Esophagus muscularis mucosa (tissue), 4 donors: ENCODE results near the gene MYH11. TPM values are rescaled to one million over a fixed set of nuclear protein-coding genes. Genes with fewer than 3 reads are reported as not detected.
A peak's percentile ranks its signal among the peaks of the same experiment; 100 is the strongest.
"Not testable (repeated sequence)": the region's sequence is repeated elsewhere in the genome, so short reads cannot be mapped to it uniquely, and the experiment has no call there.

Source experiments
- DNase-seq: peaks from one replicate; pipeline ENCODE4 v3.0.0-alpha.2; 2017; ENCODE audit errors: extremely low spot score
- H3K27ac ChIP-seq, 4 donors: fragments of 200-600 bp; sonication (generic); replicated peaks in 1 of 4; 1 replicate in 3 of 4; 2 replicates in 1 of 4; pipeline ENCODE4 v1.5.1; 2016 to 2019; ENCODE audit warnings: mild to moderate bottlenecking in 1 of 4
- H3K27me3 ChIP-seq, 4 donors: fragments of 200-600 bp; sonication (generic); one replicate each; pipeline versions ENCODE4 v1.5.1 to v1.6.0; 2016 to 2019
- H3K36me3 ChIP-seq, 4 donors: fragments of 200-600 bp; sonication (generic); one replicate each; pipeline ENCODE4 v1.5.1; 2016 to 2019
- H3K4me1 ChIP-seq, 4 donors: fragments of 200-600 bp; sonication (generic); one replicate each; pipeline ENCODE4 v1.5.1; 2016 to 2019
- H3K4me3 ChIP-seq, 4 donors: fragments of 200-600 bp; sonication (generic); 1 replicate in 2 of 4; 2 replicates in 2 of 4; pipeline ENCODE4 v1.5.1; 2016 to 2019; ENCODE audit warnings: mild to moderate bottlenecking in 4 of 4, moderate library complexity in 1 of 4
- H3K9me3 ChIP-seq, 4 donors: fragments of 200-600 bp; sonication (generic); 1 replicate in 3 of 4; 2 replicates in 1 of 4; pipeline ENCODE4 v1.5.1; 2016 to 2019
- CTCF ChIP-seq, 3 experiments: fragments of 200-600 bp in 2 of 3; fragments of 450-650 bp in 1 of 3; sonication (generic) in 2 of 3; IDR thresholded peaks; one replicate each; pipeline ENCODE4 v1.5.1; 2017 to 2019; ENCODE audit warnings: antibody characterized with exemption in 3 of 3, mild to moderate bottlenecking in 2 of 3, moderate library complexity in 1 of 3
- EP300 ChIP-seq: sonication (generic); formaldehyde crosslinking; IDR thresholded peaks from one replicate; pipeline ENCODE4 v1.6.1; 2017; ENCODE audit warnings: antibody characterized with exemption
- POLR2A ChIP-seq: fragments of 450-650 bp; IDR thresholded peaks from one replicate; pipeline ENCODE4 v1.6.1; 2017; ENCODE audit warnings: antibody characterized with exemption, moderate library complexity, mild to moderate bottlenecking, low read depth
- POLR2AphosphoS5 ChIP-seq, 2 donors: sonication (generic); formaldehyde crosslinking; IDR thresholded peaks; one replicate each; pipeline ENCODE4 v1.6.1; 2017; ENCODE audit warnings: antibody characterized with exemption in 2 of 2
- WGBS: methylation state at CpG from one replicate; pipeline ENCODE4 v1.1.5; 2018; 5-methylcytosine and 5-hydroxymethylcytosine counted together
- intact Hi-C: fragments of 100-400 bp; cut with DNase I; formaldehyde crosslinking; loops from one replicate; pipeline ENCODE4 v1.15.1; 2023
- total RNA-seq, 4 donors: library from RNA; depleted of rRNA; stranded (reverse); fragments of >200 nt; gene quantifications; one replicate each; pipeline versions ENCODE4 v1.1.0 to v1.2.1, GENCODE V29; 2016

MYH11 gene
- total RNA-seq, 4 donors from 2014 or later, result 9,583 to 20,476 (median 14,208) TPM

GRCh38 chr16:15810411-15810810, 46.4 kb downstream of the MYH11 start:
- H3K4me1 ChIP-seq, result peaks cover 10 to 100% (median 93%) of the 10 kb centered on the region in 4 donors
- peak overlapping the region; percentile 75 to 95 (median 82) for H3K27ac ChIP-seq
- H3K36me3 ChIP-seq, result peaks cover 0 to 68% (median 44%) of the 10 kb centered on the region in 4 donors
- H3K9me3 ChIP-seq, result no peaks in the 10 kb centered on the region
- TF ChIP-seq CTCF (IDR thresholded peaks at IDR 0.05) (no peak), EP300 (no peak), POLR2AphosphoS5 (IDR thresholded peaks at IDR 0.05) (peak in 1 of 2 donors; percentile 56)
- no peak for DNase-seq
- H3K4me3 ChIP-seq, result peak overlapping the region in 2 of 4 donors; percentile 20 to 36
- 32% methylated on average over 4 of the region's 4 CpGs for WGBS
- H3K27me3 ChIP-seq, result no peaks in the 10 kb centered on the region
- intact Hi-C loops, result no loop called here

DNA sequence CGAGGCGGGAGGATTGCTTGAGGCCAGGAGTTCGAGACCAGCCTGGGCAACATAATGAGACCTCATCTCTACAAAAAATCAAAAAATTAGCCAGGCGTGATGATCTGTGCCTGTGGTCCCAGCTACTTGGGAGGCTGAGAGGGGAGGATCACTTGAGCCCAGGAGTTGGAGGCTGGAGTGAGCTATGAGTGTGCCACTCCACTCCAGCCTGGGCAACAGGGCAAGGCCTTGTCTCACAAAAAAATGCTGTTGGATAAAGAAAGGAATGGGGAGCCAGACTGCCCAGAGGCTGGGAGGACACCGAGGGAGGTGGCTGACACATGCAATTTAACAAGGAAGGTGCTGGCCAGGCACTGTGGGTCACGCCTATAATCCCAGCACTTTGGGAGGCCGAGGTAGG, 47.5 kb downstream of the MYH11 start:
- Histone ChIP-seq H3K4me3 (peak overlapping the region in 3 of 4 donors; percentile 13 to 36 (median 15)), H3K36me3 (peaks cover 0 to 78% (median 41%) of the 10 kb centered on the region in 4 donors), H3K27ac (peak overlapping the region; percentile 75 to 95 (median 82)), H3K4me1 (peaks cover 10 to 100% (median 95%) of the 10 kb centered on the region in 4 donors)
- TF ChIP-seq POLR2AphosphoS5 (IDR thresholded peaks at IDR 0.05), result peak in 1 of 2 donors; percentile 58
- intact Hi-C loops, H3K27me3 ChIP-seq, H3K9me3 ChIP-seq, DNase-seq: not testable (repeated sequence)
- 56% methylated on average over 7 of the region's 7 CpGs for WGBS

DNA sequence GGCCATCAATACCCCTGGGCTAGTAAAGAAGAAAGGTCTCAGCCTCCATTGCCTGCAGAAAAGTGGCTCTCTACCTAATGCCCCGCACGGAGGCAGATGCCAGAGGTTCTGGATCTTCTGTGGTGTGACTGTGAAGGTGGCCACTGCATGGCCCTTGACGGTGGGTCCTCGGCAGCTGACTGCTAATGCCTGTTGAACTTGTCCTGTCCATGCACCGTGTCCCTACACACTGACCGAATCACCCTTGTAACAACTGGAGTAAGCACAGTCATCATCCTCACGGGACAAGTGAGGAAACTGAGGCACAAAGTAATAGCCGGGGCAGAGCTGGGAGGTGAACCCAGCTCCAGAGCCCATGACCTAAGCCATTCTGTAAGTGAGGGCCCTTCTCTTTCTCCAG, 48.8 kb downstream of the MYH11 start:
- DNase-seq, result no peak
- intact Hi-C loops, result no loop called here

GRCh38 chr16:15807603-15808009, 49.2 kb downstream of the MYH11 start:
- no peaks in the 10 kb centered on the region for H3K9me3 ChIP-seq
- peak overlapping the region; percentile 75 to 95 (median 82) for H3K27ac ChIP-seq
- peaks cover 10 to 100% (median 95%) of the 10 kb centered on the region in 4 donors for H3K4me1 ChIP-seq
- WGBS, result 0% methylated on average over 3 of the region's 11 CpGs
- intact Hi-C loops, result no loop called here
- peak overlapping the region in 3 of 4 donors; percentile 7 to 36 (median 25) for H3K4me3 ChIP-seq
- TF ChIP-seq CTCF (IDR thresholded peaks at IDR 0.05) (no peak), POLR2A (no peak), POLR2AphosphoS5 (IDR thresholded peaks at IDR 0.05) (peak; percentile 4 to 45), EP300 (no peak)
- no peak for DNase-seq
- peaks cover 0 to 81% (median 34%) of the 10 kb centered on the region in 4 donors for H3K36me3 ChIP-seq
- no peaks in the 10 kb centered on the region for H3K27me3 ChIP-seq

More for the DNA sequence above, 48.8 kb downstream of the MYH11 start:
- Histone ChIP-seq H3K9me3 (no peaks in the 10 kb centered on the region), H3K4me3 (peak overlapping the region in 3 of 4 donors; percentile 7 to 36 (median 25)), H3K36me3 (peaks cover 0 to 81% (median 36%) of the 10 kb centered on the region in 4 donors), H3K4me1 (peaks cover 10 to 100% (median 95%) of the 10 kb centered on the region in 4 donors), H3K27ac (peak overlapping the region; percentile 75 to 95 (median 82)), H3K27me3 (no peaks in the 10 kb centered on the region)
- TF ChIP-seq POLR2A, result no peak
- peak in 1 of 2 donors; percentile 52 for TF ChIP-seq POLR2AphosphoS5 (IDR thresholded peaks at IDR 0.05)
- 61% methylated on average over 6 of the region's 8 CpGs for WGBS

GRCh38 chr16:15803618-15804017, 53.2 kb downstream of the MYH11 start:
- H3K4me3 ChIP-seq, result no peak overlapping the region
- peak overlapping the region; percentile 65 to 95 (median 72) for H3K27ac ChIP-seq
- peaks cover 0 to 81% (median 32%) of the 10 kb centered on the region in 4 donors for H3K36me3 ChIP-seq
- TF ChIP-seq CTCF (IDR thresholded peaks at IDR 0.05), result no peak
- TF ChIP-seq POLR2AphosphoS5 (IDR thresholded peaks at IDR 0.05), result peak in 1 of 2 donors; percentile 46
- intact Hi-C loops, result no loop called here
- H3K4me1 ChIP-seq, result peaks cover 0 to 100% (median 95%) of the 10 kb centered on the region in 4 donors
- H3K27me3 ChIP-seq, result no peaks in the 10 kb centered on the region
- DNase-seq, result no peak
- WGBS, result 46% methylated on average over 4 of the region's 9 CpGs
- H3K9me3 ChIP-seq, result no peaks in the 10 kb centered on the region
